ENCODE data around the gene CSKMT.
"Not testable (repeated sequence)": the region's sequence is repeated elsewhere in the genome, so short reads cannot be mapped to it uniquely, and the experiment has no call there.

CSKMT gene

GRCh38 chr11:62656796-62657429 is 8.2 kb upstream of the CSKMT start:
- DNase-seq, result no peak

- peak; percentile 30 for DNase-seq
Measured at GRCh38 chr11:62664405-62665074, 572 bp upstream of the CSKMT start.

- peak; percentile 18 for DNase-seq
Measured at GRCh38 chr11:62665599-62666258, 617 bp downstream of the CSKMT start.

GRCh38 chr11:62666259-62666926 is 1.3 kb downstream of the CSKMT start:
- no peak for DNase-seq

GRCh38 chr11:62667460-62667859 is 2.3 kb downstream of the CSKMT start:
- no peak for DNase-seq

- no peak for DNase-seq
Measured at GRCh38 chr11:62669420-62670161, 4.5 kb downstream of the CSKMT start.

- DNase-seq, result no peak
Measured at GRCh38 chr11:62671236-62671607, 6.1 kb downstream of the CSKMT start.

GRCh38 chr11:62671608-62672389 is 6.7 kb downstream of the CSKMT start, which contains the start of the genes LBHD1 and UQCC3:
Gene LBHD1, minus strand, starts transcription at chr11:62672267. Its CDS starts 2,236 bp downstream, at chr11:62670031.
Gene UQCC3, plus strand, starts transcription at chr11:62671673. Its CDS starts 73 bp downstream, at chr11:62671746.
- DNase-seq, result peak; percentile 71

GRCh38 chr11:62673196-62673525 is 8.0 kb downstream of the CSKMT start:
- no peak for DNase-seq

GRCh38 chr11:62675415-62675814 is 10.3 kb downstream of the CSKMT start:
- not testable (repeated sequence) for DNase-seq

GRCh38 chr11:62676698-62677097 is 11.6 kb downstream of the CSKMT start:
- no peak for DNase-seq

- no peak for DNase-seq
Measured at GRCh38 chr11:62677156-62677555, 12.0 kb downstream of the CSKMT start.

GRCh38 chr11:62677714-62678113 is 12.6 kb downstream of the CSKMT start:
- DNase-seq, result no peak

GRCh38 chr11:62678433-62678769 is 13.3 kb downstream of the CSKMT start:
- DNase-seq, result no peak

GRCh38 chr11:62678770-62679696 is 13.9 kb downstream of the CSKMT start, which contains the start of gene UBXN1:
Gene UBXN1, minus strand, starts transcription at chr11:62679073. Its CDS starts 150 bp downstream, at chr11:62678923.
- DNase-seq, result peak; percentile 56

GRCh38 chr11:62680825-62681240 is 15.7 kb downstream of the CSKMT start:
- peak; percentile 38 for DNase-seq

GRCh38 chr11:62682518-62682917 is 17.4 kb downstream of the CSKMT start:
- DNase-seq, result no peak

GRCh38 chr11:62687508-62688396 is 22.6 kb downstream of the CSKMT start:
- DNase-seq, result no peak

GRCh38 chr11:62688491-62688890 is 23.4 kb downstream of the CSKMT start:
- DNase-seq, result no peak
